HUES48 (cell line): ENCODE data around the gene HPCA.

Source experiments
- H3K27ac ChIP-seq: one replicate; pipeline ENCODE4 v1.7.0; 2013; ENCODE audit warnings: low read depth, low read length, inconsistent platforms
- H3K27me3 ChIP-seq: 2 replicates; pipeline ENCODE4 v1.6.1; 2013; ENCODE audit warnings: mild to moderate bottlenecking, low read length; ENCODE audit not compliant: control insufficient read depth, insufficient read depth
- H3K36me3 ChIP-seq: 2 replicates; pipeline ENCODE4 v1.6.1; 2013; ENCODE audit warnings: low read length; ENCODE audit not compliant: control insufficient read depth, insufficient read depth
- H3K4me1 ChIP-seq: 2 replicates; pipeline ENCODE4 v1.6.1; 2013; ENCODE audit warnings: mild to moderate bottlenecking, low read length; ENCODE audit not compliant: control insufficient read depth, insufficient read depth
- H3K4me3 ChIP-seq: 2 replicates; pipeline ENCODE4 v1.5.1; 2013; ENCODE audit warnings: mild to moderate bottlenecking, low read depth, low read length
- H3K9ac ChIP-seq: 2 replicates; pipeline ENCODE4 v1.6.1; 2013; ENCODE audit warnings: mild to moderate bottlenecking, low read depth, low read length, moderate library complexity
- H3K9me3 ChIP-seq: 2 replicates; pipeline ENCODE4 v1.6.1; 2013; ENCODE audit warnings: low read length; ENCODE audit not compliant: control insufficient read depth, insufficient read depth

Gene HPCA

DNA sequence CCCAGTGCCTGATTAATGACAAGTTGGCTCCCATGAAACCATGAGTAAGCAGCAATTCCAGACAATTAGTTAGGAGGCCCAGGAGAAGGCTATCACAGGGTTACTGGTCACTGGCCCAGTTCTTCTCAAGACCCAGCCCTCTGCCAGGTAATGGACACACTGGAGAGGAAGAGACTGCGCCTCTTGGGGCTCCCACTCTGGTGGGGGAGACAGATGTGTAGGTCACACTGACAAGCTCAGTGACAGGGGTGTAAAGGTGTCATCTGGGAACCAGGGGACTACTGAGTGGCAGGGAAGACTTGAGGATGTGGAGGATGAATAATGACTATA is 4.9 kb downstream of the HPCA start:
- peaks cover 55% of the 10 kb centered on the region for H3K27me3 ChIP-seq
- no peaks in the 10 kb centered on the region for H3K9me3 ChIP-seq
- H3K27ac ChIP-seq: no peak overlapping the region
- no peak overlapping the region for H3K4me3 ChIP-seq
- no peaks in the 10 kb centered on the region for H3K36me3 ChIP-seq
- peaks cover 3% of the 10 kb centered on the region; the same call in 1 of the 2 replicates for H3K4me1 ChIP-seq
- H3K9ac ChIP-seq: no peak overlapping the region

DNA sequence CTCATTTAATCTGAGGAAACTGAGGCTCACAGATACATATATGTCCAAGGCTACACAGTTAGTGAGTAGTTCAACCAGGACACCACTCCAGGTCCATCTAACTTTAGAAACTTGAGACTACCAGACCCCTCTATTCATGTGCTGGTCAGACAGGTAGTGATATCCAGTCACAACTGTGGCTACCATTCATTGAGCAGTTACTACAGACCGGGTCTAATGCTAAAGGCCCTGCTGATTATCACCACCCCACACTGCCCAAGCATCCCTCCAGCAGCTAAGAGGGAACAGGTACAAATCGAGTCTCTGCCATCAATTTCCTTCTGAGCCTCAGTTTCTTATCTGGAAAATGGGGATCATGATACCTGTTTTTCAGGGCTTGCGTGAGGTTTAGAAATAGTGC is 5.3 kb downstream of the HPCA start:
- Histone ChIP-seq H3K36me3 (no peaks in the 10 kb centered on the region), H3K27me3 (peaks cover 55% of the 10 kb centered on the region), H3K27ac (no peak overlapping the region), H3K9me3 (no peaks in the 10 kb centered on the region), H3K9ac (no peak overlapping the region), H3K4me3 (no peak overlapping the region), H3K4me1 (peaks cover 3% of the 10 kb centered on the region; the same call in 1 of the 2 replicates)

DNA sequence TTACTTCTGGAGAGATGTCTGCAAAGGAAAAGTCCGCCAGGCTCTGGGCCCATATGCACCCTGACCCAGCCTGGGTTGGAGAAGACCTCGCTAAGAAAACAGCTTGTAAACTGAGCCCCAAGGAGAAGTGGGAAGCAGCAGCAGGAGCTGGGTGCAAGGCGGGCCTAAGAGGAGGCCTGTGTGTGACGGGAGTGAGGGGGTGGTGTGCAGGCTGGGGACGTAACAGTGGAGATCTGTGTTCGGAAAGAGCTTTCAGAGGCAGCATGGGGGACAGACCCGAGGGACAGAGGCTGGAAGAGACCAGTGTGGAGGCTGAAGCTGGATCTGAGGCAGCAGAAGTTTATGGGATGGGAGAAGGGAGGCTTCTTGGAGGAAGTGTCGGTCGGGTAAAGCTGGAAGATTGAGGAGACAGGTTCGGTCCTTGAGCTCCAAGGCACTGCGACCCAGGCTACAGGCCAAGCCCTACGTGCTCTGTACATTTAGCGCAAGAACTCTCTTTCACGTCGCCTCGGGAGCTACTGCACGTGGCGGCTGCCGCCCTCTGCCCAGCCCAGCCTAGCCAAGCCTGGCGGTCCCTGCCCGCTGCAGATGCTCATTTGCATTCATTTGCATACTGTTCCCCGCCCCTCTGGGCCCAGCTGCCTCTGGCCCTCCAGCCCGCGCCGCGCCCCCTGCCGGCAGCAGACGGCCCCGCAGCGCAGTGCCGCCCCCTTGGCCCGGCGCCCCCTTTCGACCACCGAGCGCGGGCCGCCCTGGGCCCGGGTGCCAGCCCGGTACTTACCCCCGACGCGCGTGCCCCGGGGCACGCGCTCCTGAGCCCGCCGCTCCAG is 6.3 kb downstream of the HPCA start:
- peaks cover 47% of the 10 kb centered on the region for H3K27me3 ChIP-seq
- H3K4me3 ChIP-seq: peak overlapping the region; percentile 78
- peaks cover 3% of the 10 kb centered on the region; the same call in 1 of the 2 replicates for H3K4me1 ChIP-seq
- H3K36me3 ChIP-seq: no peaks in the 10 kb centered on the region
- no peak overlapping the region for H3K27ac ChIP-seq
- 0 out of 2 replicates have a peak overlapping the region, but pooled peaks have one; percentile 13 for H3K9ac ChIP-seq
- no peaks in the 10 kb centered on the region for H3K9me3 ChIP-seq

DNA sequence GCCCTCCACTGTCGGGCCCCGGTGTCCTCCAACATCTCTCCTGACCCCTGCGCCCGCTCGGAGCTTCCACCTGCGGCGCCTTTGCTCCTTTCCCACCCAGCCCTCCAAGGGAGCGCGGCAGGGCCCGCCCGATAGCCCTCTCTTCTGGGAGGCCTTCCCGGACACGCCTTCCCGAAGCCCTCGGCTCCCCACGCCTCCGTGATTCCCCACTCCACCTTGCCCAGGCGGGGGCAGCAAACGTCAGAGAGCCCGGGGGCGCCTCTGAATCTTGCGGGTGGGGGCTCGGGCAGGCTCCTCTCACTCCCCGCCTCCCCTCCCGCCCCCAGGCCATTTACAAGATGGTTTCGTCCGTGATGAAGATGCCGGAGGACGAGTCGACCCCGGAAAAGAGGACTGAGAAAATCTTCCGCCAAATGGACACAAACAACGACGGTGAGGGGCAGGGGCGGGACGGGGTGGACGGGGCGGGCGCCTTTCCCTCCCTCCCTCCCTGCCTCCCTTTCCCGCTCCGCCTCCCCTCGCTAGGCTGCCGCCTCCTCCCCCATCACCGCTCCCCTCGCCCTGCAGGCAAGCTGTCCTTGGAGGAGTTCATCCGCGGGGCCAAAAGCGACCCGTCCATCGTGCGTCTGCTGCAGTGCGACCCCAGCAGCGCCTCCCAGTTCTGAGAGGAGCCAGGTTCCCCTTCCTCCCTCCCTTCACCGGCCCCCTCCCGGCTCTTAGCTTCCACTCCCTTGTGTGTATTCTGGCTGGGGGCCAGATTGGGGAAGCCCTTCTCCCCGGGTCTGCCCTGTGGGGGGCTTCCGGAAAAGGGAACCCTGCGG is 7.1 kb downstream of the HPCA start:
- Histone ChIP-seq H3K27me3 (peaks cover 47% of the 10 kb centered on the region), H3K4me3 (peak overlapping the region; percentile 78), H3K9me3 (no peaks in the 10 kb centered on the region), H3K4me1 (peaks cover 3% of the 10 kb centered on the region; the same call in 1 of the 2 replicates), H3K9ac (0 out of 2 replicates have a peak overlapping the region, but pooled peaks have one; percentile 13), H3K27ac (peak overlapping the region; percentile 65), H3K36me3 (no peaks in the 10 kb centered on the region)

DNA sequence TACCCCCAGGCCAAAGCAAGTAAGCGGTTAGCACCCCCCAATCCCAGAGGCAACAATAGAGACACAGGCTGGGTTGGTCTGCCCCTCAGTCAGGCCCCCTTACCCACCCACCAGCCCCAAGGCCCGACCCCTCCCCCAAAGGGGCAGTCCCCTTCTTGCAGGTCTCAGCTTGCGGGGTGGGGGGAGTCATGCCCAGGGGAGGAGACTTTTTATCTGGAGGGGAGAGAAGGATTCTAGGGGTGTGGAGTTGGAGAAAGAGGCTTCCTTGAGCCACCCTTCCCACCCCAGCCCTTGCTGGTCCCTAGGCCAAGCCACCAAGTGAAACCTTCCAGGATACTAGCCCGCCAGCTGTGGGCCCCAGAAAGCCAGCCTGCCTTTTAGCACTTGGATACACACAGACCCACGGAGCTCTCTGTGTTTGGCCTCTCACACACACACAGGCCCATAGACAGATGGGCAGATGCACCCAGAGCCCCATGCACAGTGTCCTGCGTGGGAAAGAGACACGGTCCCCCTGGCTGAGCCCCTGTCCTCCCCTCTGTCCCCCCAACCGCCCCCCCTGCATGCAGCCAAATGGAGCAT is 7.8 kb downstream of the HPCA start:
- H3K9me3 ChIP-seq: no peaks in the 10 kb centered on the region
- peaks cover 3% of the 10 kb centered on the region; the same call in 1 of the 2 replicates for H3K4me1 ChIP-seq
- peak overlapping the region; percentile 78 for H3K4me3 ChIP-seq
- peak overlapping the region; percentile 65 for H3K27ac ChIP-seq
- no peaks in the 10 kb centered on the region for H3K36me3 ChIP-seq
- H3K27me3 ChIP-seq: peaks cover 44% of the 10 kb centered on the region
- no peak overlapping the region for H3K9ac ChIP-seq

DNA sequence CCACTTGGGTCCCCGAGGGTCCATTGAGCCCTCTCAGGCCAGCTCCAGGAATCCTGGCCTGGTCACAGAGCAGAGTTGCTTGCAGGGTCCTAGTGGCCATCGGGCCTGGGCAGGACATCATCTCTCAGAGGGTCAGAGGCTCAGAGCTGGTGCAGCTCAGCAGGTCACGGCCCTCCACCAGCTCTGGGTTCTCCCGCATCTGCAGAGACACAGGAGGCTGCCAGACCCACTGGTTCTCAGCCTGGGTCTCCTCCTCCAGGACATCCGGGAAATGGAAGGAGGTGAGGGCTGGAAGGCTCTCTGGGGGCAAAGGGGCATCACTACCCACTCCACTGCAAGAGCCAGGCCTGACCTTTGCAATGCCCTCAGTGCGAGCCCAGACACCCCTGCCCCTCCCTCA is 8.4 kb downstream of the HPCA start:
- H3K36me3 ChIP-seq: no peaks in the 10 kb centered on the region
- no peak overlapping the region for H3K27ac ChIP-seq
- H3K27me3 ChIP-seq: peaks cover 45% of the 10 kb centered on the region
- peaks cover 3% of the 10 kb centered on the region; the same call in 1 of the 2 replicates for H3K4me1 ChIP-seq
- no peak overlapping the region for H3K9ac ChIP-seq
- no peaks in the 10 kb centered on the region for H3K9me3 ChIP-seq
- H3K4me3 ChIP-seq: no peak overlapping the region

DNA sequence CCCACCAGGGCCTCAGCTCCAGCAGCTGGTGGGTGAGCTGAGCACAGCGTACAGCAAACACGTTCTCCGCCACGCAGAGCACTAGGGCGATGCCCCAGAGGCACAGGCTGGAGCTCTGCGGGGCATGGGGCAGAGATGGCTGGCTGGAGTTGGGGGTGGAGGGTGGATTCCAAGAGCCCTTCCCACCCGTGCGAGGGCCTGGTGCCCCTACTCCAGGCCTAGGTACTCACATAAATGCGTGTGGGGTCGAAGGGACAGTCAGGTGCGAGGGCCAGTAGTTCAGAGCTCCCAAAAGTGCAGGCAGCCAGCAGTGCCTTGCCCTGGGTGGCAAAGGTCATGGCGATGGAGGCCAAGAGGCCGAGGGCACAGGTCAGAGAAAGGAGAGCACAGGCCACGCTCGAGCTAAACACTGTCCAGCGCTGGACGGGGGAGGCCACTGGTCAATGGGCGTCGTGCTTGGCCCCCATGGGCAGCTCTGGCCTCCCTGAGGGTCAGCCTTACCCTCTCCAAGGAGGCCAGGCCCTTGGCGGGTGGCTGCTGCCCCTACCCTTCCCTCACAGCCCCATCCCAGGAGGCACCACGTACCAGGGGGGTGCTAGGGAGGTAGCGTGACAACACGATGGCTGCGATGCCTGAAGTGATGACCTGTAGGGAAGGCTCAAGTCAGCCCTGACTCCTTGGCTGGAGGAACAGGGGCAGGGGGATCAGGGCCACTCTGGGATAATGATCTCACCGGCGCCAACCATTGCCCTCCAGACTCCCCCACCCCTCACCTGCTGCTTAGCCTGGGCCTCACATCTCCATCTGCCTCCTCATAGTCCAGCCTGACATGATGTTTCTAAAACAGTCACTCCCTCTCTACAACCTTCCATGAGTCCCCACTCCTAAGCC is 9.3 kb downstream of the HPCA start:
- no peak overlapping the region for H3K27ac ChIP-seq
- peaks cover 45% of the 10 kb centered on the region for H3K27me3 ChIP-seq
- H3K9ac ChIP-seq: no peak overlapping the region
- no peaks in the 10 kb centered on the region for H3K9me3 ChIP-seq
- H3K4me3 ChIP-seq: no peak overlapping the region
- H3K36me3 ChIP-seq: no peaks in the 10 kb centered on the region
- H3K4me1 ChIP-seq: peaks cover 7% of the 10 kb centered on the region

DNA sequence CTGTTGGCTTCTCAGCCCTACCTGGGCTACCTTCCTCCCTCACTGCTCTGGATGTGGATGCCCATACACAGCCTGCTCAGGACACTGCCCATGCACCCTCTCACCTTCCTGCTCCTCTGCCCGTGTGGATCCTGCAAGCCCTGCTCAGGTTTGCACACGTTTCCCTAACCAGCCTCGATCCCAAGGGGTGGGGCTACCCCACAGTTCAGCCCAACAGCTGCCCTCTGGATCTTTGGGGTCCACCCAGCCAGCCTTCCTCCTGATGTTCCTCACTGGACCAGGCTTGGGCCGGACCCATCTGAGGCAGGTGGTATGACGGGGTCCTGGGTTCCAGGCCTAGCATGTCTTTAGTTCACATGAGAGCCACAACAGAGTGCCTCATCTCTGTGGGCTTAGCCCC is 10.2 kb downstream of the HPCA start:
- Histone ChIP-seq H3K36me3 (no peaks in the 10 kb centered on the region), H3K4me3 (no peak overlapping the region), H3K27me3 (peaks cover 43% of the 10 kb centered on the region), H3K9me3 (no peaks in the 10 kb centered on the region), H3K4me1 (peaks cover 10% of the 10 kb centered on the region), H3K9ac (no peak overlapping the region), H3K27ac (no peak overlapping the region)

DNA sequence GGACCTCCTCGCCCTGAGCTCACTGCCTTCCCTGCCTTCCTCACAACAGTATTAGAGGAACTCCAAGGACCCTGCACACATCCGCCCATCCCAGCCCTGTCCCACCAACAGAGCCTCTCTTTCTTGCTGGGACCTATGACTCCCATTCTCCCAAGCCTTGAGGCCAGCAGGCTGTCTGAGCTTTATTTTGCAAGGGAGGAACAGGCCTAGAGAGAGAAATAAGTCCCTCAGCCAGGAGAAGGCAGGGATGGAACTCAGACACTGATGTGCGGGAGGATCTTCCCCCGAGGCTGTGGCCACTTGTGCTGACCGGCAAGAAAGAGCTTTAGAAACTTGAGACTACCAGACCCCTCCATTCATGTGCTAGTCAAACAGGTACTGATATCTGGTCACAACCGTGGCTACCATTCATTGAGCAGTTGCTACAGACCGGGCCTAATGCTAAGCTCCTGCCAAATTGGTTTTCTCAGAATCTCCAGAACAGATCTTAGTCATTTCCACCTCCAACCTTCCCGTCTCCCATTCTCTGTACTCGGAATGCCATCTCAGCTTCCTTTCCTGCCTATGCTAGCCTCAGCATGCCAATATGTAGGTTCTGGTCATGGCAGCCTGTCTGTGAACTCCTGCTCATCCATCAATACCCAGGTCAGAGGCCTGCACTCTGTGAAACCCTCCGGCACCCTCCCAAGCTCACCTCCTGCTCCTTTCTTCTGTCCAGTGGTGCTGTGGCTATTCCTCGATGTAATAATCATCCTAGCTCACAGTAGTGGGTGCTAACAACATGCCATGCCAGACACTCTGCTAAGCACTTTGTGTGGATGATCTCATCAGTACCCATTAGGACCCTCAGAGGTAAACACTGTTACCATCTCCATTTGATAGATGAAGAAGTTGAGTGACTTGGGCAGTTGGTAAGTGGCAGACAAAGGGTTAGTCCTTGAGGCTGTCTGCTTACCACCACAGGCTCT is 11.1 kb downstream of the HPCA start:
- no peaks in the 10 kb centered on the region for H3K36me3 ChIP-seq
- H3K27me3 ChIP-seq: peaks cover 42% of the 10 kb centered on the region
- H3K27ac ChIP-seq: no peak overlapping the region
- H3K9ac ChIP-seq: no peak overlapping the region
- no peaks in the 10 kb centered on the region for H3K9me3 ChIP-seq
- peaks cover 10% of the 10 kb centered on the region for H3K4me1 ChIP-seq
- no peak overlapping the region for H3K4me3 ChIP-seq
